NK-92 treated with Interleukin-12 subunit alpha and Interleukin-12 subunit beta, amount 100 ng/mL, for 24 hours (cell line): ENCODE results near the gene B4GALT3.

Experiments used
- DNase-seq: peaks from one replicate; lab custom pipeline; 2025; lab: John Stamatoyannopoulos, UW

The B4GALT3 gene

DNA sequence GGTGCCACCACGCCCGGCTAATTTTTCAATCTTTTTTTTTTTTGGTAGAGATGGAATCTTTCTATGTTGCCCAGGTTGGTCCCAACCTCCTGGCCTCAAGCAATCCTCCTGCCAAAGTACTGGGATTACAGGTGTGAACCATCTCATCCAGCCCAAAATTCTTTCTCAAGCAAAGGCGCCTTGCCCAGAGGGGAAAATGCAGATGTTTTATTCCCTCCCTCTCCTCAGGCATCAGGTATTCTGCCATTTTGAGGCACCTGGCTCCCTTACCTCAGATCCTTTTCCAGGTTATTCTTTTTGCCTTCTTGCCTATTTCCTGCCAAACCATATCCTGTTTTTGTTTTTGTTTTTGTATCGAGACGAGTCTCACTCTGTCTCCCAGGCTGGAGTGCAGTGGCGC, 11.1 kb upstream of the B4GALT3 start:
- no peak for DNase-seq

DNA sequence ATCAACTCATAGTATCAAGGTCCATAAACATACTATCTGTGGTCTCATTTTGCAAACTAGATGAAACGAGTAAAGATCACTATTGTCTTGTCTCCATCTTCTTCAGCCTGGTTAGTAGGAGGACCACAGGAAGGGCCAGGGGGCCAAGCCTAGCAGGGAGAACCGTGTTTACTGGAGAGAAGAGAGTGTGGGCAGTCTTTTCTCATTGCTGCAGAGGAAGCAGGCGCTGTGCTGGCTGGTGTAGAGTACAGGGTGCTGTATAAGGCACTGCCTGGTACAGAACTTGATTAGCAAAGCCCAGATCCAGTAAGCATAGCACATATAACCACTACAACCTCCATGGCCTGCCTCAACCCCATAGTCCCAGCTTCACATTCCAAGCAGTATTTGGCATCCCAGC, 10.0 kb upstream of the B4GALT3 start:
- DNase-seq: no peak

GRCh38 chr1:161185732-161186311, 8.5 kb upstream of the B4GALT3 start:
- DNase-seq: no peak

- peak; percentile 70 for DNase-seq
Observed at GRCh38 chr1:161185282-161185682, 8.0 kb upstream of the B4GALT3 start.

DNA sequence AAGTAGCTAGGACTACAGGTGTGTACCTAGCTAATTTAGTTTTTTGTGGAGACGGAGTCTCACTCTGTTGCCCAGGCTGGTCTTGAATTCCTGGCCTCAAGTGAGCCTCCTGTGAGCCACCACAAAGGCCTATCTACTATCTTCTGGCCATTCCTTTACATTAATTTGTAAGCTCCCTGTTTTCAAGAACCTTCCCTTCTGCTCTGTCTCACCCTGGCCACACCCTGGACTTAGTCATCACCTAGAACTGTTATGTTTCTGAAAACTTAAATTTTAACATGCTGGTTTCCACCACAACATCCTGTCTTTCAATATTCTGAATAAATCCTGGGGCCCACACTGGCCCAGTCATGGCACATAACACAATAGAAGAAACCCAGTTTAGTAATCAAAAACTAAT, 4.9 kb upstream of the B4GALT3 start:
- peak; percentile 51 for DNase-seq

DNA sequence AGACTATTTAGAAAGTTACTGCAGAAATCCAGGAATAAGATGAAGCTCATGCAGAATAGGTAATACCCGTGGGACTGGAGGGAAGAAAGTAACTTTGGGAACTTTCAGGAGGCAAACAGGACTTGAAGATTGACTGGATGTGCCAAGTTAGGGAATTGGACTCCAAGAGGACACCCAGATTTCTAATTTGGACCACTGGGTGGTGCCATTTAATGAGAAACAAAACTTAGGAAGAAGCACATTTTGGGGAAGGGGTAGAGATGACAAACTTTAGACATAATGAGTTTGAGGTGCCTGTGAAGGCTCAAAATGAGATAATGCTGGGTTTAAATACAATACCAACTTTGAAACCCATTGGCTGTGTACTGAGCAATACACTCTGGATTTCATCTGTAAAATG, 3.3 kb upstream of the B4GALT3 start:
- DNase-seq: no peak

- DNase-seq: no peak
Observed at GRCh38 chr1:161179698-161180097, 2.4 kb upstream of the B4GALT3 start.

- DNase-seq: no peak
Observed at GRCh38 chr1:161177936-161178244, 583 bp upstream of the B4GALT3 start.

- no peak for DNase-seq
Observed at GRCh38 chr1:161176468-161177111, 717 bp downstream of the B4GALT3 start.

DNA sequence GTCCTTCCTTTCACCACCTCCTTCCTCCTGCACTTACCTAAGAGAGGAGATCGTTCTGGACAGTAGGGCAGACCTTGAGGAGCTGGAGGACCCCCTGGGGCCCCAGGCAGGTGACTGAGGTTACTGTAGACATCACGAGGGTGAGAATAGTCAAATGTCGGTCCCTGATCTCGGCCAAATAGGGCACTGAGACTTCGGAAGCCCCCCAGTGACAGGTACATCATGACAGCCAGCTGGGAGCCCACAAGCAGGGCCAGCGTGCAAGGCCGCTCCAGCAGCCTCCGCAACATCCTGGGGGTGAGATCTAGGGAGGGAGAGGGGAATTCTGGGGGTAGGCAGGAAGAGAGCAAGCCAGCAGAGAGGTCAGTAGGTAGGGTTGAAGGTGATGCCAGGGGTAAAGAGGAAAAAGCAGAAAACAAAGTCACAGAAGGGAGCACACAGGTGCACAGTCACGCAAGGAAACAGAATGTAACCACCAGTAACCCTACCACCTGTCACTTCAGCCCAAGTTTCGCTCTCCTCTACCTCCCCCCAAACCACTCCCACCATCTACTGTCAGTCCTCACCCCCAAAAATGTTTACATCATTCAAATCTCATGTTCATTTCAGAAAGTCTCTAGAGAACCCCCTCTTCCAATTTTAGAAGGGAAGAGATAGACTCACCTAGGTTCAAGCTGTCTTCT, 1.4 kb downstream of the B4GALT3 start:
- DNase-seq: no peak

- DNase-seq: no peak
Observed at GRCh38 chr1:161174911-161175310, 2.4 kb downstream of the B4GALT3 start.

DNA sequence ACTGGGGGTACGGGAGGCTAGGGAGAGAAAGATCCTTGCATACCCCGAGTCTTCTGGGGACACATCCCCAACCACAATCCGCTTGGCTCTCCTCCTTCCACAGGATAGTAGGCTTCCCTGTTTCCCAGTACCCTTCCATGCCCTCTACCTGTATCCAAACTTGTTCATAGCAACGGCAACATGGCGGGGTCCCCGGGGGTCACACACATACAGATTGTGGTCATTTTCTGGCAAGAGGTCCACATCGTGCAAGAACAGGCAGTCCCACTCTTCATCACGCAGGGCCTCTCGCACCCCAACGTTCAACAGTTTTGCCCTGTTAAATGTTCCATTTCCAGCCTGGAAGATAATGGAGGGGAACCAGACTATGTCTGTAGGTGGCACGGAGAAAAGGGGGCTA, 3.6 kb downstream of the B4GALT3 start:
- DNase-seq: no peak

DNA sequence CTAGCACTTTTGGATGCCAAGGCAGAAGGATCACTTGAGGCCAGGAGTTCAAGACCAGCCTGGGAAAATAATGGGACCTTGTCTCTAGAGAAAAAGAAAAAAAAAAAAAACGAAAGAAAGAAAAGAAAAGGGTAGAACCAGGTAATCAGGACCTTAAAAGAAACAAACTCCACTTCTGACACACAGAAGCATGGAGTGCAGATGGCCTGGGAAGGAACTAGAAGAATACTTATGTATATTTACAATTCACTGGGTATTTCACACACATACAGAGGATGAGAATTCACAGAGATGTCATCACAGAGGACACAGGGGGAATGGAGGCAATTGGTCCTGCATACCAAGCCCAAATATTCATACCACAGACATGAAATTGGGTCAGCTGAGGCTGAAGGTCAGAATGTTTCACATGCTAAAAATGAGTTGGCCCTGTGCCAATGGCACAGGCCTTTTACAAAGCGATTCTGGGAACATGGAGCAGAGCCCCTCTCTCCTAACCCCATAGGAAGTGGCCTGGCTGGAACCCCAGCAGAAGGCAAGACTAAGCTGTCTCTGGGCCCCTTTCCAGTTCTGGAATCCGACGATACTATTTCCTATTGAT, 4.4 kb downstream of the B4GALT3 start:
- DNase-seq: no peak

DNA sequence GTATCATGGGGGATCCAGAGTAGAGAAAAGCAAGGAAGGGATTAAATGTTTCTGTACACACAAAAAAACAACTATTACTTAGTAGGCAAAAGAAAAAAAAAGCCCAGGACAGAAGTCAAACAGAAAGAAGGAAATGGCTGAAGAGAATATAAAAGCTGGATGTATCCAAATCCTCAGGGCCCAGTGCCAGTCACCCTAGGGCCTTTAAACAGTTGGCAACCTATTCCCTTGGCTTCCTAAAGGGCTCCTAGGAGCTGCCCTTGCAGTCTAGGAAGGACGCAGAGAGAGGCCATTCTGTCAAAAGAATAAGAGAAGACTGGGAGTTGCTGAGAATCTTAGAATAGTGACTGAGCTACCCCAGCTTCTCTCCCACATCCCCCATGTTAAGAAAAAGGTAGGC, 5.0 kb downstream of the B4GALT3 start:
- DNase-seq: no peak

- DNase-seq: no peak
Observed at GRCh38 chr1:161171696-161172095, 5.6 kb downstream of the B4GALT3 start.

GRCh38 chr1:161171191-161171590, 6.1 kb downstream of the B4GALT3 start:
- DNase-seq: no peak

DNA sequence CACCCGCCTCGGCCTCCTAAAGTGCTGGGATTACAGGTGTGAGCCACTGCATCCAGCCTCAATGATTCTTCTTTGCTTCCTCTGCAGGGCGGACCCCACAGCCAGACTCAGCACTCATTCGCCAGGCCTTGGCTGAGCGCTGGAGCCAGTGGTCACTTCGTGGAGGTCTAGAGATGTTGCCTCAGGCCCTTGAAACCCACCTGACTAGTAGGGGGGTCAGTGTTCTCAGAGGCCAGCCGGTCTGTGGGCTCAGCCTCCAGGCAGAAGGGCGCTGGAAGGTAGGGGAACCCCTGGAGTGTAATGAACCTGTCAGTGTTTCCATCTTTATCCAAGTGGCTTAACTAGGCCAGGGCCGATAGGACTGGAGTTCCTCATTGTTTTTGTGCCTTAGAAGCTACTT, 8.4 kb downstream of the B4GALT3 start:
- DNase-seq: no peak

GRCh38 chr1:161166669-161167548, 10.4 kb downstream of the B4GALT3 start:
- DNase-seq: no peak

GRCh38 chr1:161165742-161166668, 11.3 kb downstream of the B4GALT3 start, which contains the start of gene PPOX:
Gene PPOX, plus strand, starts transcription at chr1:161166426. Its CDS starts 422 bp downstream, at chr1:161166848.
- peak; percentile 92 for DNase-seq

DNA sequence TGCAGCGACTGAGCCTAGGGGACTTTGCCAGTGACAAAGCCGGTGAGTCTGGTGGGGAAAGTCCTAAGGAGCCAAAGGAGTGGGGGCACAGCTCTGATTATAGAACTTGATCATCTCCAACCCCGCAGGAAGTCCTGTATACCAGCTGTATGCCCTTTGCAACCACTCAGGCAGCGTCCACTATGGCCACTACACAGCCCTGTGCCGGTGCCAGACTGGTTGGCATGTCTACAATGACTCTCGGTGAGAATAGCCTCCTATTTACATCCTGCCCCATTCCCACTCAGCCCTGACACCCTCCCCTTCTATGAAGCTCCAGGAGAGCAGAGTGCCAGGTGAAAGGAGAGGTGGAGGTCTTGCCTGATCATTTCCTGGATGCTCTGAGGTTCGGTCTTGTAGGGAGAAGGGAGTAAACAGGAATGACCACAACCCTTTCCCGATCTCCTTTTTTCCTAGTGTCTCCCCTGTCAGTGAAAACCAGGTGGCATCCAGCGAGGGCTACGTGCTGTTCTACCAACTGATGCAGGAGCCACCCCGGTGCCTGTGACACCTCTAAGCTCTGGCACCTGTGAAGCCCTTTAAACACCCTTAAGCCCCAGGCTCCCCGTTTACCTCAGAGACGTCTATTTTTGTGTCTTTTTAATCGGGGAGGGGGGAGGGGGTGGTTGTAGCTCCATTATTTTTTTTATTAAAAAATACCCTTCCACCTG, 12.3 kb downstream of the B4GALT3 start:
- DNase-seq: no peak
